HG03558 (cell line): ENCODE data around the gene FSTL4.

ENCODE experiments used
- ATAC-seq: cut with Tn5 transposase; IDR thresholded peaks from one replicate; pipeline ENCODE4 v1.9.1; 2021; ENCODE audit warnings: moderate number of reproducible peaks; ENCODE audit not compliant: unreplicated experiment; ENCODE audit errors: extremely low read depth

FSTL4 gene

DNA sequence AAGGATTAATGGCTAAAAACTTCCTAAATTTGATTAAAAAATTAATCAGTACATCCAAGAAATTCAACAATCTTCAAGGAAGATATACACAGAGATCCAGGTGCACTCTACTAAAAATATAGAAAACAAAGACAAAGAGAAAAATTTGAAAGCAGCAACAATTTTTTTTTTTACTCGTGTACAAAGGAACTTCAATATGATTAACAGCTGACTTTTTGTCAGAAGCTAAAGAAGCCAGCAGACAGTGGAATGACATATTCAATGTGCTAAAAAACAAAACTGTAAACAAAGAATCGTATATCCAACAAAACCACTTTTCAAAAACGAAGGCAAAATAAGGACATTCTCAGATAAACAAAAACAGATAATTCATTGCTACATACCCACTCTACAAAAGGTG, 234.6 kb downstream of the FSTL4 start:
- no peak for ATAC-seq

DNA sequence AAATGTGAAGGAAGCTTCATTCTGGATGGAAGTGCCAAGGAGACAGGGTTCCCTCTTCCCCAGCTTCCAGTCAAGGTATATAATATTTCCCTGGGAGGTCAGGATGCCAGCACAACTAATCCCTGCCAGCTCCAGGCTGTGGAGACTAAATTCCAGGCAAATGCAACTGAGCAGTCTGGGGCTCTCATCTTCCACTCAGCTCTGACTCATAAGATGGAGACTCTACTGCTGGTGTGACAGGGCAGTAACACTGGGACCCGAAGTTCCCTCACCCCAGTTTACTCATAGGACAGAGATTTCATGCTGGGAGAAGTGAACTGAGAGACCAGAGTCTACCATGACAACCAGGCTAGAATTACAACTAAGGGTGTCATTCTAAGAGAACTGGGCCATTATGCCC, 235.4 kb downstream of the FSTL4 start:
- ATAC-seq, result no peak

DNA sequence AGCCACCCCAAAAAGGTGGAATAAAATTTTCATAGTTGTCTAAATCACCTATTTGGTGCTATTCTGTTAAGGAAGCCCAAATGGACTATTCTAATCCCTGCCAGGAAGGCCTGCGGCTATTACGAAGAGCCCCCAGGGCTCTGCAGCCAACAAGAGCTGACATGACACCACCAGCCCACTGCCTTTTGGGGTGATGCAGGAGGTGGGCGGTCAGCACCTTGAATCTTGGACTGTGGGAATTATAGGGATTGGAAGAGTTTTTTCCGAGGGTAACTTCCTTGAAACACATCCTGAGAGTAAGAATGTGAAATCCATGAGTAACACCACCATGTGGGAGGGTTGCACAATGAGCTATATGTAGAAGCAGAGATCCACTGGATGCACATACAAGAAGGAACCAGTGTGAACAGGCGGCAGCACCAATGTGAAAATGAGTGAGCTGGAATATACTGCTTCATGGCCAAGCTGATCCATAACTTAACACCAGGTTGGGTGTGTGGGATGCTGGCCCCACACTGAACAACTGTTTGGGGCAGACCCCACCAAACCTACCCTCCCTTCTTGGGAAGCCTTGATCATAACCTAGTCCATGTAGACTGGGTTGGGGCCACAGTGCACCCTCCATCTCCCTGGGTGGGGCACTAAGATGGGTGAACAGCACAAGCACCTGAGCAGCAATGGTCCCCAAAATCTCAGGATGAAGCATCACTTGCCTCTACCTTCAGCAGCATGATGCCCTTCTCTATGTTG, 239.0 kb downstream of the FSTL4 start:
- ATAC-seq, result no peak

DNA sequence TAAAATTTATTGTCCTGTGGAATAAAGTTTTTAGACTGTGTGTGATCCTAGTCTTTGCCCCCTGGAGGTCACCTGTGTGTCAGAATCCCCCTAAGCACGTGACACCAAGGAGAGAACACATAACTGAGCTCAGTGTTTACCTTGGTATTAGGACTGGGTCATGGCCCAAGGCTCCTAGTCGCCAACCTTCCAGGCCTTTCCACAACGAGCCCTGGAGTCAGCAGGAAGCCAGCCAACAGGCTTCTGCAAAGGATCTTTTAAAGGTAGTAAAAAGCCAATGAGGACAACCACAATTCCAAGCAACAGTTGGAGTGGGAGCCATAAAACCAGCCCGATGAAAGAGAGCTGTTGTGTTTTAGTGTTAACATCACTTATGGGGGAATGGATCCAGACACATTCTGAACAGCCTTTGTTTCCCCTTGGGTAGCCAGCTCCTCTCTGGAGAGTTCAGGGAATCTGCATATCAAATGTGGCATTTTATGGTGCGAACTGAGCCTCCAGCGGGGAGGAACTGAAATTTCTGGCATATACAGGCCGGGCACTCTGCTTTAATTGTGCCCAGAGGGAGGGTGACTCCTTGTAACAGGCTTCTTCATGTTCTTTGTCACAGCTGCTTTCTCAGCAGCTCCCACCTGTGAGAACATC, 239.9 kb downstream of the FSTL4 start:
- ATAC-seq, result no peak

DNA sequence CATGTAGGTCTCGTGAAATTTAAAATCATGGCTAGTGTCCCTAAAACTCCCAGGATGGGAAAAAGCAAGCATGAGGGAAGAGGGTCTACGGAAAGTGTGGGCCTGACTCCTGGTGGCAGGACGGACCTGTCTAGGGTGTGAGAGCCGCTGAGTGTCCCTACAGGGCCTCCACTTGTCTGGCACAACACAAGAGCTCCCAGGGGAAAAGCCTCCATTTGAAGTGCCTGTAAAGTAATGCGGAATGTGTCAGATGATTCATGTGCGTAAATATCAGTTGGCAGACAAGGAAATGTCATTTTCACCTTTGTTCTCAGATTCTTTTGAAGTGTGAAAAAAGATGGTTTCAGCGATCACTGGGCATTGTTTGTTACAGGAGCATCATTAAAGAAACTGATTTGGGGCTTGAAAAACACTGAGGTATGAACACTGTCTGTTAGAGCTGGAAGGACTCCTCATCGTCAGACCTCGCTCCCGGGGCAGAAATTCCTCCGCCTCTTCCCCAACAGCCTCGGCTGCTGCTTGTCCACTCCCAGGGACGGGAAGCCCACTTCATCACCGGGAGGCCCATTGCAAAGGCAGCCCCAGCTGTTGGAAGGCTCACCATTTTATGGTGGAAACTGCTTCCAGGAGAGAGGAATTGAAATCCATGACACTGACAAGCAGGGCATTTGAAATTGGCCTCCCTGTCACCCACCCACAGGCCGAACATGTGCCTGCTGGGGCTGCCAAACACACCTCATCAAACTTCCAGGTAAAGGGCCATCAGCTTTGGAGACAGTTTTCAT, 240.8 kb downstream of the FSTL4 start:
- ATAC-seq, result no peak

DNA sequence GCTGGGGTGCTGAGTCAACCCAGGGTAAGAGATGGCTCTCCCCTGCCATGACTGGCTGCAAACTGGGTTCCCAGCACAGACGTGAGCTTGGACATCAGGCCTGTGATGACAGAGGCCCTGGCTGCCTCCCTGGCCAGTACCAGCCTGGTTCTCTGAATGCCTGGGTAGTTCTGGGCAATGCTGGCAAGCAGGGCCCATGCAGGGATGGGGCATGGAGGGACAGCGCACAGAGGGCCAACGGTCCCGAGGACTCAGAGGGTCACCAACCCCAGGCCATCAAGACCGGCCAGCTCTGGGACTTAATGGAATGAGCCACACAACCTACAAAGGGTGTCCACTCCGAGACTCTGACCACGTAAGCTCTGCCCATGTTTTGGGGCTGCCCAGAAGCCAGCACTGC, 241.4 kb downstream of the FSTL4 start:
- ATAC-seq, result no peak

DNA sequence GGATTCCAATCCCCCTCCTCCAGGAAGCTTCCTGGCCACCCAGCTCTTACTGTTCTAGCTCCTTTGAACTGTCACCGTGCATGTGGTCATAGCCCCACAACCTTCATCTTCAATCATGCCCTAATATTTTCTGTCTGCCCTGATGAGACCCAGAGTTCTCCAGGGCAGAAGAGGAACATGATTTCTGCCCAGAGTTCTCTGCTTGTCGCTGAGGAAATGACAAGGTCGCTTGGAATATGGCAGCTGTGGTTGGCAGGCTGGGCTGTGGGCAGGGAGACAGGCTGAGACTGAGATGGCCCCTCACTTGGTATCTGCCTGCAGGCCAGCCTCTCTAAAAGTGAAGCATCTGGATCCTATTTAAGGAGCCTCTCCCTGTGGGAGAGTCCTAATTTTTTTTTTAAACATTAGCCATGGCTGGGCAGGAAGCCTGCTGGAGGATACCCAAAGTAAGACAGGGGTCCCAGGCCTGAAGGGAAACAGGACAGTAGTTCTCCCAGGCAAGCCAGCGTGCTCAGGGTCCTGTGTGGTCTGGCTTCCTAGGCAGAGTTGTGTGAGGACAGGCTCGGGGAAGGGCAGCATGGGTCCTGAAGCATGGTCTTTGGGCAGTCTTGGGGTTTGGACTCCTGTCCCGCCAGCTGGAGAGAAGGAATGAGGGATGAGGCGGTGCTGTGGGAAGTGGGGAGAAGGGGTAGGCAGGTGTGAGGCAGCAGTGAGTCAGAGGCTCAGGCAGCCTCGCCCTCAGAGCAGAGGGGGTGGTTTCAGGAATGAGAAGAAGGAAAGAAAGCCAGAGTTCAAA, 242.1 kb downstream of the FSTL4 start:
- no peak for ATAC-seq

DNA sequence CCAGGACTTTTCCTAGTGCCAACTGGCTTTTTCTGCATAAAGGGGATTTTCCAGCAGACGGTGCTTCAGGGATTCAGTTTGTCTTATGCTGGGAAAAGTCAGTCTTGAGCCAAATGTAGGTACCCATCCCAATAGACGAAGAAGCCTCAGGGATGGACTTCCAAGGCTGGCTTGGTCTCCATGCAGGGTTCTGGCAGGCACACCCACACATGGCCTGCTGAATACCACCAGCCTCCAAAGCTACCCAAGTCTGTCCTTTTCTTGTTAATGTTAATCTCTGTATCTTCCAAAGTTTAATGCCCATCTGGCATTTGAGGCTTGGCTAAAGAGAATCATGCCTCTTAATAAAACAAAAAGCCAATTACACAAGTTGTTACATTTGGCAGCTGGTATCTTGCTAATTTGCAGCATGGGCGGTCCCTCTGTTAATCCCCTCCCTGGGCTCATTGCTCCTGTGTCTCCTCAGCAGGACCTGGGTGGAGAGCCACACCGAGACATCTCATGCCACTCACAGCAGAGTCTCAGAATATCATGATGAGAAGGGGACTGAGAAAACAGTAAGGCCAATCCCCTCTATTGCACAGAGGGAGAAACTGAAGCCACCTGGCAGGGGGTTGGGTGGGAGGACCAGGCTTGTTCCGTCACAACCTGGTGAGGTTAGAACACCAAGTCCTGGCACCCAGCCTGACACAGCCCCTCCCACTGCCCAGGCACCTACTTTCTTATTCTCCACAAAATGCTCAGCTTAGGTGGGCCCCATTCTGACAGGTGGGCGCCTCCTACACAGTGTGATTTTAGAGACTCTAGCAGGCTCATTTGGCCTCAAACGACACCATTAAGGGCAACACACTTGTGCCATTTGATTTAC, 243.2 kb downstream of the FSTL4 start:
- no peak for ATAC-seq

DNA sequence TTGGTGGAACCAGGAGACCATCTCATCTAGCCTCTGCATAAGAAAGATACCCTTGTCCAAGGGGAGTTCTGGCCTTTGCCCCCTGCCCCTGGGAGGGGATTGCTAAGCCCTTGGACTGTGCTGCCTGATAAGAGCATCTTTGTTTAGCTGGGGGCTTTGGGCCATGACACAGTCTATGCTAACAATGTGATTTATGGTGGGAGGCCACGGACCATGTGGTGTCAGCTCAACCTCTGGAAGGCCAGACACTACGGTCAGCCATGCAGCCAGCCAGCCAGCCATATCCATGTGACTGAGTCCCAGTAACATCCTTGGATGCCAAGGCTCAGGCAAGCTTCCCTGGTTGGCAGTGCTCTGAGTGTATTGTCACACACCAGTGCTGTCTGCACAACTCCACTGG, 244.4 kb downstream of the FSTL4 start:
- no peak for ATAC-seq

DNA sequence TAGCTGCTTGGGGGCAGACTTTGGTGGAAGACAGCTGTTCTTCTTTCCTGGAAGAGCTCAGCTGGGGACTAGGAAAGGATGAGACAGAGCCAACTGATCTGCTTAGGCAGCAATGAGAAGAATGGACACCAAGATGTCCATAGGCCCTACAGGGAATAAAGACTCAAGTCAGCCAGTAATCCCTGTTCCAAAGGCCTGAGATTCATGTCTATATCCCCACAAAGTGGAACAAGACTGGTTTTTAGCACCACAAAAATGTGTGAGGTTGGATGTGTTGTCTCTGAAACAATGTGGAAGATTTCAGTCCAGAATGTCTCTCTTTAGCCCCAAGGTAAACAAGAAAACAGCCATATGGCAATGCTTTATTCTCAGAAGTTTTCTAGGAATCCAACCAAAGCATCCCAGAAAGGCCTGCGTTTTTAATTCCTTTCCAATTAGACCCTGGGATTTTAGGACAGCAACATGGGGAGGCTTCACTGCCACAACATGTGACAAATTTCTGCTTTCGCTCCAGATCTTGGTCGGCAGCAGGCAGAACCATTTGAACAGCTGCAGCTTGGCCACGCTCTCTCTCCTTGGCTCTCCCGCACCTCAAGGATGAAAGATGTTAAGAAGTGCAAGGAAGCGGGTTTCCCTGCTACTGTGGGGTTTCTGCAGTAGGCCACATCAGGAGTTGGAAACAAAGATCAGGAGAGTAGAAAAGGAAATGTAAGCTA, 245.1 kb downstream of the FSTL4 start:
- no peak for ATAC-seq

DNA sequence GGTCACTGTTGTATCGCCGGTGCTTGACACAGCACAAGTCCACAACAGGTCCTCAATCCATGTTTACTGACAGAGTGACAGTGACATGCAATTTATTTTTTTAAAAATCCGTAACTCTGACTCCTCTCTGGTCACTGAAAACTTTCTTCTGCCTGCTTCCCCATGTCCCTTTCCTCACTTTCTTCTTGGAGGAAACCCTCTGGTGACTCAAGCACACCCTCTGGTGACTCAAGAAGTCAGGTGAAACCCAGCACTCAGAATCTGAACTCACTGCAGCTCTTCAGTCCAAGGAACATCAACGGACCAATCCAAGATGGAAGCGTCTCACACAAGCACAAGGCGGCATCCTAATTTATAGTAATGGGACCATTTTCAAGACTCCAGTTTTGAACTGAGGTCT, 245.9 kb downstream of the FSTL4 start:
- ATAC-seq, result no peak

DNA sequence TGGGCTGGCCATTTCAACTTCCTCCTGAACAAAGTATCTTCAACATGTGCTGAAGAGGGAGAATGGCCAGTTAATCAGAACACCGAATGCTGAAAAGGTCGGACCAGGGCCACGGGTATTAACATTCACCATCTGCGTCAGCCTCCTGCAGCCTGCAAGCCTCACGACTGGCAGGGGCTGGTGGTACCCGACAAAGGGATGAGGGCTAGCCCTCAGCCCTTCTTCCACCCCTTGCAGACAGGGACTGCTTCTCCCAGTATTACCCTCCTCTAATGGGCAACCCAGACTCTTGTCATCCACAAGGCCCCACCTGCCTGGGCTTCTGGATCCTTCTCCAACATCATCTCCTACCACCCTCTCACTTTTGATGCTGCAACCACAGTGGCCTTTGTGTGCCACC, 246.6 kb downstream of the FSTL4 start:
- ATAC-seq, result no peak

DNA sequence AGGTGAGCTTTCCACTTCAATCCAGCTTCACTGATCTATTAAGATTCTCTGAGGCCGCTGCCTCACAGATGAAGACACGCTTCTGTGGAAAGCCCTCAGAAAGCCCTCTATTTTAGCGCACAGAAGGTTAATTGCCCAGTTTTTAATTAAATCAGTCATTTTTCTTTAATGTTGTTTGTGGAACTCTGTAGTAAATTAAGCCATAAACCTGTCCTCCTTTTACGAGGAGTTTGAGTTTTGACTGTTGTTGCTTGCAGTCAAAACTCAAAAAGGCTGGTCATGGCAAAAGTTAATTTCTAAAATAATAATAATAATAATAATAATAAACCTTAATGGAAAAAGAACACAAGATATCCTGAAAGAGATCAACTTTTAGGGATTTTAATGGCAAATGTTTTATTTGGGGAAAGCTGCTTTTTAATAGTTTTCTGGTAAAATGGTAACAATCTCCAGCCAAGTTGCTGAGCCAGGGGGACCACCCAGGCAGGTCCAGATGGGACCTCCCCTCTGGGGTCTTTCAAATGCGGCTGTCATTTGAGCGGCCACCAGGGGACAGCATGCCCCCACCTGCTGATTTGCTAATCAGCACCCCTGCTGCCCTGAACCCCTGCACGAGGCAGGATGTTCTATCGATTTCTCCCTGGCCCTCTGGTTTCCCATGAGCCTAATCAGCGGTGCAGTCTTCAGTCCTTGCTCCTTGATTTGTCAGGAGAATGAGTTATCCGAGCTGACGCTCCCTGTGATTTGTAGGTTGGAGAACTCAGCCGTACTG, 247.2 kb downstream of the FSTL4 start:
- ATAC-seq, result no peak

DNA sequence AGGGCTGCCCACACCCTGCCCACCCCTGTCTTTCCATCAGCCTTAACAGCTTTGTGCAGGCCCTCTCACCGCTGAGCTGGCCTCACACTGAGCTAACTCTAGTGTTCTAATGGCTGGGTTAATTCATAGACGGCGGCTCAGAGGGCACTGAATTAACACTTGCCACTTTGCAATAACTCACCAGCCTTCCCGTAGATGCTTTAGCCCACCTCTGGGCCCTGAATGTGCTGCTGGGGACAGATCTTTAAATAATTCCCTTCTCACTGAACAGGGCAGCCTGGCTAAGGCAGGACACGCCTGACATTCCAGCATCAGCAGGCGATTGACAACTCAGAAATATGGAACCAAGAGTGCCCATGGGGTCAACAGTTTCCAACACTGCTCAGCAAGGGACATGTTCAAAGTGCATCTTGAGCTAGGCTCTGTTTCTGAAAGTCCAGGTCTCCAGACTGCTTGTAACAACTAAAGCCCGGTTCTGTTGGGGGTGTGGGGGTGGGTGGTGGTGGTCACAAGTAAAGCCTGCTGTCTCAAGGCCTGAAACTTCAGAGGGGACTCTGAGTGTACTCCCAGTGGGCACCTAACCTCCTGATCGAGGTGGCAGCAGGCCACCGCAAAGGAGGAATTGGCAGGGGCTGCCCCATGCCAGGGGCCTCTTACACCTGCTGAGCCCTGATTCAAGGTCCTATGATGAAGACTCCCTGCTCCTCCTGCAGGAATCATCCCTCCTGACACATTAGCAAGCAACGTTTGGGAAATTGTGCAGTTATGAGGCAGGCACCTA, 248.3 kb downstream of the FSTL4 start:
- ATAC-seq, result no peak

DNA sequence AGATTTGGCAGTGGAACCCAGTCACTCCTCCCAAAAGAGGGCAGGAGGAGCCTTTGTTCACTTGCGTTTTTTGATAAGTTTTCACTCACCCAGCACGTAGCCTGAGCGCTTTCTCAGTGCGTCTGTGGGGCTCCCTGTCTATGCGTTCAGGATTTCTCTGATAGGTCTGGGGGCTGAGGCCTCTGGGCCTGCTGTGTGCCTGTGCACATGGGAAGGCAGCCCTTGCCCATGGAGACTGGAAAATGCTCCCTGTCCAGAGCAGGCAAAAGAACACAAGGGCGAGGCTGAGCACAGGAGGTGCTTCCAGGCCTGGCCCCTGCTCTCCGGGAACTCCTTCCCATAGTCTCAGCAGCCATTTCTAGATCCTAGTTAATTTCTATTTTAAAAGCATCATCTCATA, 249.9 kb downstream of the FSTL4 start:
- no peak for ATAC-seq

DNA sequence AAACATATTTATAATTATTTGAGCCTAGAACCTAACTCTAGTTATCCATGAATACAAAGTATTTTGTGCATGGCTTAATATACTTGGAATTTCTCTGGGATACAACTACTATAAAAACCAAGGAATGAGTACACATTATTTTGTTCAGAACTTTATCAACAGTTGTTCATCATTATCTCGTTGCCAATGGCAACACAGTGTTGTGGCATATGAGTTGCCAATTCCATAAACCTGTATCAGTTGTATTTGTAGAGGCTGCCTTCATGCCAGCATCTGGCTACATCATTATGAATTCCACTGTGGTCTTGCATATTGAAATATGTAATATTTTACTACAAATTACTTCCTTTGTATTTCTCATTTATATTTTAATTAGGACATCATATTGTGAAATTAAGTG, 250.4 kb downstream of the FSTL4 start:
- ATAC-seq, result no peak

DNA sequence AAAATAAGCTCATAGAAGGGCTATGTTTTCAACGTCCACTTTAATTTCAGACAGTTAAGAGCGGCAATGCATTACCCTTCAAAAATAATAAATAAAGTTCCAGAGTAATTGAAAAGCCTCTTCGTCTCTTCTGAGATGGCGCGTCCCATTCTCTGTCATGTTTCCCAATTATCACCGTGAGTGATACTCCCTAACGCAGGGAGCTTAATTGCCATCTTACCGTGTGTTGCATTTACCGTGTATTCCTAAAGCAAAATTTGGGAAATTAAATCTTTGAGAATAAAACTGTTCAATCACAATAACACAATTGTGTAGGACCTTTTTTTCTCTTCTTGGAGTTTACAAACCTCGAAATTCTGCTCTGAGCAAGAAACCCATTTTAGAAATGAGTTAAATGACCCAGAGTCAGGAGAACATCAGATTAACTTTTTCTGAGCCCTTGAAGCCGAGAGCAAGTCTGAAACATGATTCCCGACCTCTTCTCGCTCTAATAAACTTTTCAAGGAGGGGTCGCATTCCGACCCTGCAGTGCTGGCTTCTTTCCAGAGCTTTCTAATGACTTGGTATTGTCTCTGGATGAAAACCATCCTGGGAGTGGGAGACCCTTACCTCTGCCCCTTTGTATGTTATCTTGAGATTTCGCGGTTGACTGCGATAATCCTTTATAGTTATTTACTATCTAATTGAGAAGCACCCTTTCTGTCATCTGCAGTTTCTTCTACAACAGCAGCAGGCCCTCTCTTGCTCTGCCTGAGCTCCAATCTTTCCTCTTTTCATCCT, 251.5 kb downstream of the FSTL4 start:
- no peak for ATAC-seq
